Measurements from ENCODE around the gene PLEKHM1. TPM values are rescaled to one million over a fixed set of nuclear protein-coding genes. Genes with fewer than 3 reads are reported as not detected.

Gene PLEKHM1
- total RNA-seq, 1 experiment from 2014 or later, result 17.0 TPM

DNA sequence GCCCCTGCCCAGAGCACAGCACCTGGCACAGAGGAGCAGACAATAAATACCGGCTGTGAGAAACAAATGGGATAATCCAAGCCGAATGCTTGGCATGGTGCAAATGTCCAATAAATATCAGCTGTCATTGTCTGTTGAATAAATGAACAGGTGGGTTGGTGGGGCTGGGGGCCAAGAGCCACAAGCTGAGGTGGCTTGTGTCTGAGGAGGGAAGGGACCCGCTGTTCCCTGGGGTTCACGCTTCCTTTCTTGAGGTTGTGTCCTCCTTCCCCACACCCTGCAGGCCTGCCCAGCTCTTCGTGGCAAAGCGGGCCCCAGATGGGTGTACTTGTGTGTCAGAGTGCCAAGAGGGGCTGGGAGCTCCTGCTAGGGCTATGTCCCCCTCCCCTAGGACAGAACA is 96.4 kb downstream of the PLEKHM1 start:
- peak overlapping the region; percentile 62 for H3K27ac ChIP-seq
- H3K9me3 ChIP-seq (replicated peaks), result no peaks in the 10 kb centered on the region
- DNase-seq, result peak; percentile 69 to 74
- no peaks in the 10 kb centered on the region for H3K36me3 ChIP-seq
- H3K4me3 ChIP-seq, result no peak overlapping the region
- H3K27me3 ChIP-seq, result 0 out of 2 replicates have a peak, but pooled peaks cover 3% of the 10 kb centered on the region
- H3K4me1 ChIP-seq, result peaks cover 16% of the 10 kb centered on the region

DNA sequence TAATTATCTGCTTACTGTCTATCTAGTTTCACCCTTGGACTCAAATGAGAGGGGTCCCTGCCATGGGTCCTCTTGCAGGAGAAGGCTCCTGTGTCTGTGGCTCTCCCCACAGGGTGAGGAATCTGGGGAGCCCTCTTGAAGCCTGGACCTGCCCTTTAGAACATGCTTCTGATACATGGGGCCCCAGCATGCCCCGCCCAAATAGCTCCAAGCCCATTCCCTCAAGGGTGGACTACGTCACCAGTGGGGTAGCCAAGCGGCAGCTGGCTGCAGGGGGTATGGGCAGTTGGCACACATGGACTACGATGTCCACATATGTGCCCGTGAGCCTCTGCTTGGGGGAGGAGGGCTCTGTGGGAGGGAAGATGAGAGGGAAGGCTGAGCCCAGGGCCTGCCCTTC is 97.1 kb downstream of the PLEKHM1 start:
- Histone ChIP-seq H3K9me3 (replicated peaks) (no peaks in the 10 kb centered on the region), H3K27me3 (0 out of 2 replicates have a peak, but pooled peaks cover 5% of the 10 kb centered on the region), H3K36me3 (no peaks in the 10 kb centered on the region), H3K4me3 (no peak overlapping the region), H3K27ac (no peak overlapping the region), H3K4me1 (peaks cover 16% of the 10 kb centered on the region)
- no peak for DNase-seq

DNA sequence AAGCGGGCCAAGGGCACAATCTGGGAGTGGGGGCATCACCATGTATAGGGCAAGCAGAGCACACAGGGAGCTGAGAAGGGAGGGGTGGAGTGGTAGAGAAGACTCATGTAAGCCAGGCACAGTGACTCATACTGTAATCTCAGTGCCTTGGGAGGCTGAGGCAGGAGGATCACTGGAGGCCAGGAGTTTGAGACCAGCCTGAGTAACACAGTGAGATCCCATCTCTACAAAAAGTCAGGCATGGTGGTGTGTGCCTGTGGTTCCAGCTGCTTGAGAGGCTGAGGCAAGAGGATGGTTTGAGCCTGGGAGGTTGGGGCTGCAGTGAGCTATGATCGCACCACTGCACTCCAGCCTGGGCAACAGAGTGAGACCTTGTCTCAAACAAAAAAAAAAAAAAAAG is 98.6 kb downstream of the PLEKHM1 start:
- Histone ChIP-seq H3K27ac (no peak overlapping the region), H3K27me3 (0 out of 2 replicates have a peak, but pooled peaks cover 5% of the 10 kb centered on the region), H3K36me3 (no peaks in the 10 kb centered on the region), H3K9me3 (replicated peaks) (no peaks in the 10 kb centered on the region), H3K4me3 (no peak overlapping the region), H3K4me1 (peaks cover 16% of the 10 kb centered on the region)
- DNase-seq, result no peak

DNA sequence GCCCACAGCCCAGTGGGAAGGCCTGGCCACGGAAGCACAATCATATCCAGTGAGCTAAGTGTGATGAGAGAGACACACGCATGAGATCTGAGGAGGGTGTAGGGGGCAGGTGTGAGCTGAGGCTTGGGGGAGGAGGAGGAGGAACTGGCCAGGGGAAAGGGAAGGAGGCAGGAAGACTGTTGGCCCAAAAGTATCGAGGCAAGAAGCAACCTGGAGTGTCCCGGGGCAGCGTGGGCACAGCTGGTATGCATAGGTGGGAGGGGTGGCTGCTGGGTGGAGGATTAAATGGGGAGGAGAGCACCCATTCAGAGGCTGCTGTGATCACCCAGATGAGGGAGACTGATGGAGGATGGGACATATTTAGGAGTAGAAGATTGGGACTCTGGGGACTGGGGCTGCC is 99.2 kb downstream of the PLEKHM1 start:
- no peak overlapping the region for H3K27ac ChIP-seq

DNA sequence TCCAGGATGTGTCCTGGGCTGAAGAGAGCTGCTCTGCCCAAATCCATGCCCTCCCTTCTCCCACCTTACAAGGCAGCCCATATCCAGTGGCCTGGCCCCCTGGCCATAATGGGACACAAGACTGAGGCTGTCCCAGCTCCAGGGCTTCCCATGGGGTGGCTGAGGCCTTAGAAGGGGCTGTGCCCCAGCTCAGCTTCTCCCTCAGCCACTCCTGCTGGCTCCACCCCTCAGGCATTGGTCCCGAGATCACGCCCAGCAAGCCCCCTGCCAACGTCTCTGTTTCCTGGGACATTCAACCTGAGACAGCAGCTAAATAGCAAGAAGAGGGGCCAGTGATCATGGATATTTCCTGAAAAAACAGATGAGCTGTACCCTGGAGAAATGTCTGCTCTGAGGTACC is 101.2 kb downstream of the PLEKHM1 start:
- H3K27me3 ChIP-seq, result 0 out of 2 replicates have a peak, but pooled peaks cover 5% of the 10 kb centered on the region
- H3K4me1 ChIP-seq, result peaks cover 17% of the 10 kb centered on the region
- H3K4me3 ChIP-seq, result no peak overlapping the region
- no peak overlapping the region for H3K27ac ChIP-seq
- DNase-seq, result no peak
- H3K36me3 ChIP-seq, result no peaks in the 10 kb centered on the region
- no peaks in the 10 kb centered on the region for H3K9me3 ChIP-seq (replicated peaks)

More for the DNA sequence above, 99.2 kb downstream of the PLEKHM1 start:
- Histone ChIP-seq H3K27me3 (0 out of 2 replicates have a peak, but pooled peaks cover 5% of the 10 kb centered on the region), H3K9me3 (replicated peaks) (no peaks in the 10 kb centered on the region), H3K4me3 (no peak overlapping the region), H3K36me3 (no peaks in the 10 kb centered on the region), H3K4me1 (peaks cover 16% of the 10 kb centered on the region)
- no peak for DNase-seq

DNA sequence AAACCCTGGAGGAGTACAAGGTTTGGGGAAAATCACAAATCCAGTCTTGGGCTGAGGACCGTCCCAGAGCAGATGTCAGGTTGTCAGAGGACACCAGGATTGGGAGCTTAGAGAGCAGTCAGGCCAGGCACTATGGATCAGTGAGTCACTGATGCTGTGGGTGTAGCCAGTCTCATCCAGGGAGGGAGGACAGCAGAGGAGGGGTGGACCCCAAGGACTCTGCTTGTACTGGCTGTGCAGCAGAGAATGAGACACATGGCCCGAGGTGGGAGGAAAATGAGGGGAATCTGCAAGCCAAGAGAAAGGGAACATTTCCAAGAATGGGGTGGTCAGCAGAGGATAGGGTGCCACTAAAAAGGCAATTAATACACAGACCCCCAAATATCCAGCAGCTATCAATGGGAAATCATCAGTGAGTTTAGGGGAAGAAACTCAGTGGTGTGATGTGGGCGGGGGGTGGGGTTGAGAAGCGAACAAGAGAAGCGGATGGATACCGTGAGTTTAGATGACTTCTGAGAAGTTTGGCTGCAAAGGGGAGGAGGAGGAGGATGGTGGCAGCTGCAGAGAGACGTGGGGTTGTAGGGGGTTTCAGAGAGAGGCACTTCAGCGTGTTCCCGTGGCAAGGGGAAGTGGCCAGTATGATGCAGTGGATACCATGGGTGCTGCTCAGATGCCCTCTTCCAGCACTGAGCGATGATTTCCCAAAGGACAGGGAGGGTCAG is 101.8 kb downstream of the PLEKHM1 start:
- Histone ChIP-seq H3K27me3 (0 out of 2 replicates have a peak, but pooled peaks cover 5% of the 10 kb centered on the region), H3K4me1 (peaks cover 17% of the 10 kb centered on the region), H3K4me3 (no peak overlapping the region), H3K27ac (no peak overlapping the region), H3K9me3 (replicated peaks) (no peaks in the 10 kb centered on the region), H3K36me3 (no peaks in the 10 kb centered on the region)
- no peak for DNase-seq

DNA sequence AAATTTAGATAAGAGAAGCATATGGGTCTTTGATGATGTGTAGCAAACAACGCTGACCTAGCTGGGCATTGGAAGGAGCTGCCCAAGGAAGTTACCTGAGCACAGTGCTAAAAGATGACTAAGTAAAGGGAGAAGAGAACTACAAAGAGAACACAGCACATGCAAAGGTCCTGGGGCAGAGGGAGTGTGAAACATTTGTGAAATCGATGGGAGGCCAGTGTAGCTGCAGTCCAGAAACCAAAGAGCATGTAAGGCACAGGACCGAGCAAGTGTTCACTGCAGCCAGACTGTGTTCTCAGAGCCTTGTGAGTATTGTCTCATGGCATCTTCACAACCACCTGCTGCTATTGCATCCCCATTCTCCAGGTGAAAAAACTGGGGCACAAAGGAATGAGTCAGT is 102.8 kb downstream of the PLEKHM1 start:
- 0 out of 2 replicates have a peak, but pooled peaks cover 5% of the 10 kb centered on the region for H3K27me3 ChIP-seq
- no peak overlapping the region for H3K27ac ChIP-seq
- H3K9me3 ChIP-seq (replicated peaks), result no peaks in the 10 kb centered on the region
- H3K4me1 ChIP-seq, result peaks cover 19% of the 10 kb centered on the region
- DNase-seq, result no peak
- H3K4me3 ChIP-seq, result no peak overlapping the region
- H3K36me3 ChIP-seq, result no peaks in the 10 kb centered on the region

DNA sequence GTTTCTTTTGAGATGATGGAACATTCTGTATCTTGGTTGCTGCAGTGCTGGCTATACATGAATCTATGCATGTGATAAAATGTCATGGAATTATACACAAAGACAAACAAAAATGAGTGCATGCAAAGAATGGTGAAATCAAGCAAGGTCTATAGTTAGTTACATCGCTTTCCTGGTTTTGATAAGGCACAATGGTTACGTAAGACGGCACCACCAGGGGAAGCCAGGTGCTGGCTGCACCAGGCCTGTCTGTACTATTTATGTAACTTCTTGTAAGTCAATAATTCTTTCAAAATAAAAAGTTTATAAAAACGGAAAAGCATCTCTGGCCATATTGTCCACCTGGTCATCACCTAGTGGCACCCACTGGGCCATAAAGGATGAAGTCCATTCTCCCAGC is 104.3 kb downstream of the PLEKHM1 start:
- Histone ChIP-seq H3K9me3 (replicated peaks) (no peaks in the 10 kb centered on the region), H3K4me1 (peaks cover 27% of the 10 kb centered on the region), H3K36me3 (no peaks in the 10 kb centered on the region), H3K27ac (no peak overlapping the region), H3K4me3 (no peak overlapping the region), H3K27me3 (0 out of 2 replicates have a peak, but pooled peaks cover 5% of the 10 kb centered on the region)
- no peak for DNase-seq

Other genes starting within 250 kb of the PLEKHM1 start
- 0.08 TPM in 1 of 2 replicates, not detected in the other for gene SPATA32, start 228.6 kb downstream of the PLEKHM1 start, total RNA-seq (2014; rRNA removed; shearing (Covaris generic))
- gene MAP3K14, start 173.7 kb downstream of the PLEKHM1 start, total RNA-seq (2014; rRNA removed; shearing (Covaris generic)), result 3.9 and 4.7 TPM in 2 replicates
- gene ARHGAP27, start 57.9 kb downstream of the PLEKHM1 start, total RNA-seq (2014; rRNA removed; shearing (Covaris generic)), result 1.2 and 2.2 TPM in 2 replicates

Data from SJCRH30 (cell line).